ENCODE measurements around the gene TMEM176A.

DNA sequence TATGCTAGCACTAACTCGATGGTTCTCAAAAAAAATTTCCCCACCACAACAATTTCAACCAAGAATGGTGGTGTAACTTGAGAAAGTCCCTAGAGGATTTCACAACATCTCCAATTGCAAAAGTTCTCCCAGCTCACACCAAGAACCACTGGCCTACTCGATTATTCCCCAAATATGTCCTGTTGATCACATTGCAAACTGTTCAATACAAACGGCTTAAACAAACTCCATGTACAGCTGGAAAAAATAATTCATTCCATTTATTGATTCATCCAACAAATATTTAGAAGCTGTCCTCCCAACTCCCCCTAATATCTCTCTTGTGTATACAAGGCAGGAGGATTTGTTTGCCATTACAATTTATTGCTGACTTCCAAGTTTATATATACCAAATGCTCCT, 19.5 kb upstream of the TMEM176A start:
- TF ChIP-seq, protein P1, sequence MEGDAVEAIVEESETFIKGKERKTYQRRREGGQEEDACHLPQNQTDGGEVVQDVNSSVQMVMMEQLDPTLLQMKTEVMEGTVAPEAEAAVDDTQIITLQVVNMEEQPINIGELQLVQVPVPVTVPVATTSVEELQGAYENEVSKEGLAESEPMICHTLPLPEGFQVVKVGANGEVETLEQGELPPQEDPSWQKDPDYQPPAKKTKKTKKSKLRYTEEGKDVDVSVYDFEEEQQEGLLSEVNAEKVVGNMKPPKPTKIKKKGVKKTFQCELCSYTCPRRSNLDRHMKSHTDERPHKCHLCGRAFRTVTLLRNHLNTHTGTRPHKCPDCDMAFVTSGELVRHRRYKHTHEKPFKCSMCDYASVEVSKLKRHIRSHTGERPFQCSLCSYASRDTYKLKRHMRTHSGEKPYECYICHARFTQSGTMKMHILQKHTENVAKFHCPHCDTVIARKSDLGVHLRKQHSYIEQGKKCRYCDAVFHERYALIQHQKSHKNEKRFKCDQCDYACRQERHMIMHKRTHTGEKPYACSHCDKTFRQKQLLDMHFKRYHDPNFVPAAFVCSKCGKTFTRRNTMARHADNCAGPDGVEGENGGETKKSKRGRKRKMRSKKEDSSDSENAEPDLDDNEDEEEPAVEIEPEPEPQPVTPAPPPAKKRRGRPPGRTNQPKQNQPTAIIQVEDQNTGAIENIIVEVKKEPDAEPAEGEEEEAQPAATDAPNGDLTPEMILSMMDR (IDR thresholded peaks at IDR 0.05; ENCODE audit: borderline replicate concordance, extremely low read depth, low read length, poor library complexity, severe bottlenecking) = no peak
- TF ChIP-seq EZH2 (IDR thresholded peaks at IDR 0.05; ENCODE audit: borderline replicate concordance, low read depth, low read length, severe bottlenecking) = no peak

Measured in DND-41 (cell line).